Mesodermal cell (in vitro differentiated cells): ENCODE data around the gene SNAPC2.

Source experiments
- H3K27ac ChIP-seq: 2 replicates; pipeline ENCODE4 v1.7.0; 2013; ENCODE audit warnings: mild to moderate bottlenecking, low read depth, low read length, moderate library complexity; ENCODE audit not compliant: severe bottlenecking
- H3K36me3 ChIP-seq: 2 replicates; pipeline ENCODE4 v1.7.1; 2013; ENCODE audit warnings: mild to moderate bottlenecking, low read length, moderate library complexity; ENCODE audit not compliant: control insufficient read depth, insufficient read depth
- H3K4me1 ChIP-seq: one replicate; pipeline ENCODE4 v1.7.1; 2013; ENCODE audit warnings: mild to moderate bottlenecking, low read length; ENCODE audit not compliant: insufficient read depth, control insufficient read depth, poor library complexity, severe bottlenecking
- H3K4me3 ChIP-seq: 2 replicates; pipeline ENCODE4 v1.7.0; 2013; ENCODE audit warnings: low read length, control low read depth, mild to moderate bottlenecking; ENCODE audit not compliant: insufficient read depth, poor library complexity, severe bottlenecking; ENCODE audit errors: extremely low read depth
- H3K9me3 ChIP-seq: 2 replicates; pipeline ENCODE4 v1.7.1; 2013; ENCODE audit warnings: mild to moderate bottlenecking, low read length, moderate library complexity; ENCODE audit not compliant: control insufficient read depth
- WGBS, 2 experiments: methylation state at CpG; one replicate each; pipeline ENCODE4 v1.1.5; 2013; ENCODE audit warnings: missing lambda C conversion rate in 2 of 2; ENCODE audit not compliant: insufficient coverage in 2 of 2; 5-methylcytosine and 5-hydroxymethylcytosine counted together

Gene SNAPC2

DNA sequence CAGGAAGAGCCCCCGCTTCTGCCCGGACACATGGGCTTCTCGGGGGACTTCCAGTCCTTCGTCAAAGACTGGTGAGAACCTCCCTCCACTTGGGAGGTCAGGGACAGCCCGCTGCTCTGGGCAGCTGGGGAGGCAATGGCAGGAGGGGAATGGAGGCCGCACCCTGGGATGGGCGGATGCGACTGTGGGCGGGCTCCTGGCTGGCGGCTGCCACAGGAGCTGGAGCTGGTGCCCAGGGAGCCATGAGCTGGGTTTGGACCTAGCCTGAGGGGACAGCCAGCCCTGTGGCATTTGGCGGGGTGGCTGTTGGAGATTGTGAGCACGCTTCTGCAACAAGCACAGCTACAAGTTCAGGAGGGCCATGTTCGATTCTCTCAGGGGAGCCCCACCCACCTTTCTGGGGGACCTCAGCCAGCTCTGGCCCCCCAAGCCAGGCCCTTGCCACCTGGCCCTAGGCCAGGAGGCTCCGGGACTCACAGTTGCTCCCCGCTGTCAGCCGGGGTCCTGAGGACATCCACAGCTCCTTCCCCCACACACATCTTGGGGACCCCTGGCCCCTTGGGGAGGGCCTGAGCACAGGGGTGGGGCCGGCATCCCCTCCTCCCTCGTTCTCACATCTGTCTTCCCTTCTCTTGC, 8.5 kb upstream of the SNAPC2 start:
- Histone ChIP-seq H3K27ac (no peak overlapping the region), H3K9me3 (no peaks in the 10 kb centered on the region), H3K36me3 (peaks cover 37% of the 10 kb centered on the region), H3K4me3 (no peak overlapping the region), H3K4me1 (peaks cover 3% of the 10 kb centered on the region)
- 94 to 96% methylated on average over 14 to 17 of the region's 18 CpGs for WGBS, 2 experiments

DNA sequence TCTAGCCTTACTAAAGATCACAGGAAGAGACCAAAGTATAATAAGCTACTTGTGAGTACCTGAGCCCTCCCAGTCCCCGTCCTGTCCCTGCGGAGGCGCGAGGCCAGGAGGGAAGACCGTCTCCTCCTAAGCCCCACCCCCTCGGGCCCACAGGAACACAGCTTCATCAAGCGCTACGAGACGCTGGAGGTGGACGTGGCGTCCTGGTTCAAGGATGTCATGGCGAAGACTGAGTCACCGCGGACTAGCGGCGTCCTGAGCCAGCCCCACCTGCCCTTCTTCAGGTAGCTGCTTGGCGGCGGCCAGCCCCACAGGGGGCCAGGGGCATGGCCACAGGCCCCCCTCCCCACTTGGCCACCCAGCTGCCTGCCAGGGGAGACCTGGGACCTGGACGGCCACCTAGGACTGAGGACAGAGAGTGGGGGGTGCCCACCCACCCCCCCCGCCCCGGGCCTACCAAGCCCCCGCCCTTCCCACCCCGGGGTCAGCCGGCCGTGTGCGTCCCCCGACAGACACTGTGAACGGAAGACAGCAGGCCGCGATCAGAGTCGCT, 7.9 kb upstream of the SNAPC2 start:
- Histone ChIP-seq H3K4me1 (peaks cover 7% of the 10 kb centered on the region), H3K9me3 (no peaks in the 10 kb centered on the region), H3K36me3 (peaks cover 37% of the 10 kb centered on the region), H3K4me3 (no peak overlapping the region), H3K27ac (no peak overlapping the region)
- WGBS, 2 experiments: 93 to 96% methylated on average over 21 to 26 of the region's 31 CpGs

DNA sequence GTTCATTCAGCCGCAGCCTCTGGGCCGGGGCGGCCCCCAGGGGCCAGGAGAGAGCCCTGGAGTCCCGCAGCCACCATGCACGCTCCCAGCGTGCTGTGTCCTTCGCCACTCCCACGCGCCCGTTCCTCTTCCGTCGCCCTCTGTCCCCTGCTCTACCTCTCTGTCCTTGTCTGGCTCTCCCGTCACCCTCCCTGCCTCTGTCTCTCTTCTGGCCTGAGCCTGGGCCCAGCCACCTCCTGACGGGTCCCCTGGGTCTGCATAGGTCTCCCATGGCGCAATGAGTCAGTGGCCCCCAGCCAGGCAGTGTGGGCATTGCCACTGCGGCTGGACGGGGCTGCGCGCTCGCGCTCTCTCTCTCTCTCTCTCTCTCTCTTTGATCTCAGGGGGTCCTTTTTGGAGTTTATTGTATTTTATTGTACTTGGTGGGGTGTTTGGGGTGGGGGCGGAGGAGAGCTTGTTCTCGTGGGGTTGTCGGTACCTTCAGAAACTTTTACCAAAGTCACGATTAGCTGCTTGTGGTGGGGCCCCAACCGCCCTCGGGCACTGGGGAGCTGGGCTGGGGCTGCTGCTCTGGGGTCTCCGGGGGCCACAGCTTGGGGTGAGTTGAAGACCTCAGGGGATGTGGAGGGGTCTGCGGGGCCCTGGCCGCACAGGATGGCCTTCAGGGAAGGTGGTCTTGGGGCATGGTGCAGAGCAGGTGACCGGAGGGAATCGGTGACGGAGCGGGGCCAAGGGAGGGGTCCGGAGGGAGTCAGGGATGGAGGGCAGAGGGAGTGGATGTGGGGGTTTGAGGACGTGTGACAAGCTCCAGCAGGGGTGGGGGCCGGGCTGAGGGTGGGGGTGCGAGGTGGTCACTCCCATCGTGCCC, 7.2 kb upstream of the SNAPC2 start:
- Histone ChIP-seq H3K4me3 (no peak overlapping the region), H3K4me1 (peaks cover 8% of the 10 kb centered on the region), H3K27ac (no peak overlapping the region), H3K9me3 (no peaks in the 10 kb centered on the region), H3K36me3 (peaks cover 37% of the 10 kb centered on the region)
- 94 to 97% methylated on average over 15 to 30 of the region's 39 CpGs for WGBS, 2 experiments

DNA sequence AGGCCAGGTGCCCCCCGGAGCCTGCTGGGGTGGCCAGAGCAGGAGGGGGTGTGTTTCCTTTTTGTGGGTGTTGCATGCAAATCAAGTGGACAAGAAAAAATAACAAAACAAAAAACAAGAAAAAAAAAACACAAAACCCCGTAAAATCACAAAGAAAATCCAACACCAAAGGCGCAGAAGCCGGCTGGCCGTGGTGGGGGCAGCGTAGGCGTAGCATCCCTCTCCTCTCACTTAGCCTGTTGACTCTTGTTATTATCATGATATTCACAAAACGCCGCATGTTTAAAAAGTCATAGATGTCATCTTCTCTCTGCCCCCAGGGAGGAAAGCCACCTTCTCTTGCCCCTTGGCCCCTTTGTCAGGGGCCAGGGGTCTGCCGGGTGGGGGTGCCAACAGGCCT, 6.5 kb upstream of the SNAPC2 start:
- H3K4me3 ChIP-seq: no peak overlapping the region
- WGBS, 2 experiments: 96 to 97% methylated on average over 4 to 8 of the region's 10 CpGs

DNA sequence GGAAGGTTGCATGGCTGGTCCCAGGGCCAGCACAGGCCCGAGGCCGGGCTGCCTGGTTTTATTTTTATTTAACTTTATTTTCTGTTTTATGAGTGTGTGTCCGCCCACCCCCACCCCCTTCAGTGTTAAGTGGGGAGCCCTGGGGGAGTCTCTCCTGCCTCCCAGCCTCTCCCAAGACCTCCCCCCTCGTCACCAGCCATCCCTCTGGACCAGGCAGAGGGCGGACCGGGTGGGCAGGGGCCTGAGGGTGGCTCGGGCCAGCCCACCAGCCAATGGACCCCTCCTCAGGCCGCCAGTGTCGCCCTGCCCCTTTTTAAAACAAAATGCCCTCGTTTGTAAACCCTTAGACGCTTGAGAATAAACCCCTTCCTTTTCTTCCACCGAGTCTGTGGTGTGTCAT, 6.0 kb upstream of the SNAPC2 start:
- Histone ChIP-seq H3K4me3 (no peak overlapping the region), H3K27ac (no peak overlapping the region), H3K36me3 (peaks cover 37% of the 10 kb centered on the region), H3K4me1 (peaks cover 8% of the 10 kb centered on the region), H3K9me3 (no peaks in the 10 kb centered on the region)
- 86 to 97% methylated on average over 5 to 7 of the region's 12 CpGs for WGBS, 2 experiments

More for the DNA sequence above, 6.5 kb upstream of the SNAPC2 start:
- Histone ChIP-seq H3K36me3 (peaks cover 37% of the 10 kb centered on the region), H3K9me3 (no peaks in the 10 kb centered on the region), H3K4me1 (peaks cover 8% of the 10 kb centered on the region), H3K27ac (no peak overlapping the region)

DNA sequence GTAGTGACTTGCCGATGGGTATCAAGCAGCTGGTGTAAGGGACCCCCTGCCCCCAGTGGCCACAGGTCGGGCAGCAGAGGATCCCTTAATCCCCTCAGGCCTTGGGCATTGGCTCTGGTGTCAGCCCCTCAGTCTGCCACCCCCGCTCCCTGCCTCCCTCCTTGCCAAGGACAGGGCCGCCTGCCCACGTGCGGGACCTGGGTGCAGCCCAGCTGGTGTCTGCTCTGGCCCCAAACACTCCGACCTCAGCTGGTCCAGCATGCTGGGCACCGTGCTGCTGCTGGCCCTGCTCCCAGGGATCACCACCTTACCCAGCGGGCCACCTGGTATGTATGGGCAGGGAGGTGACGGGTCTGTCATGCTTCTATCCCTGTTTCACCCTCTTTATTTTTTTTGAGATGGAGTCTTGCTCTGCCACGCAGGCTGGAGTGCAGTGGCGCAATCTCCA, 5.5 kb upstream of the SNAPC2 start, which contains the start of gene TGFBR3L:
TGFBR3L (plus strand) TSS at position 233 of the 448 bp plus-strand sequence.
- Histone ChIP-seq H3K27ac (no peak within 1 kb of the TSS), H3K4me3 (peak within 1 kb of the TSS; percentile 39), H3K4me1 (peaks cover 8% of the 10 kb centered on the region), H3K36me3 (peaks cover 37% of the 10 kb centered on the region), H3K9me3 (no peaks in the 10 kb centered on the region)
- 88 to 98% methylated on average over 8 to 12 of the region's 12 CpGs for WGBS, 2 experiments

DNA sequence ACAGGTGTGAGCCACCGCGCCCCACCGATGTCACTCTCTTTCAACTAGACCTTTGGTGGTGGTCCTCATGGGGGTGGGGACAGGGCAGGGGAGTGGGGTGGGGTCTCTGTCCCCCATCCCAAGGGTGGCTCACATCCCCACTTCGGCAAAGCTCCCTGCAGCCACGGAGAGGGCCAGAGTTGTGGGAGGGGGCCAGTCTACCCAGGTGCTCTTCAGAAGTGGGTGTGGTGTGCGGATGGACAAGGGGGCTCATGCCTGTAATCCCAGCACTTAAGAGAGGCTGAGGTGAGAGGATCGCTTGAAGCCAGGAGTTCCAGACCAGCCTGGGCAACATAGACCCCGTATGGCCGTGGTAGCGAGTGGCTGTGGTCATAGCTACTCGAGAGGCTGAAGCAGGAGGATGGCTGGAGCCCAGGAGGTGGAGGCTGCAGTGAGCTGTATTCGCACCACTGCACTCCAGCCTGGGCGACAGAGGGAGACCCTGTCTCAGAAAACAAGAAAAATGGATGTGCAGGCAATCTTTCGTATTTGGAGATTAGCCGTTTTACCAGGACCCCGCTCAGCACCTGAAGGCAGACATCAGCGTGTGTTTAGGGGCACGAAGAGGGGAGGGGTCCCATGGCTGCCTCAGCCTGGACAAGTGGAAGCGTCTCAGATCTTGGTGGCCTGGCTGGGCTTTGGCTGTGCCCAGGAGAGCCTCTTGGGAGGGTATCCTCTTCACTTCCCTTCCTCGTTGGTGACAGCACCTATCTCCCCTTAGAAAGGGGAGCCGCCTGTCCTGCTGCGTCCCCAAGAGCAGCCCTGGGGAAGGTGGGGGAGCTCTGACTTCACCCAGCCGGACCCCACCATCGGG, 4.7 kb upstream of the SNAPC2 start:
- H3K27ac ChIP-seq: no peak overlapping the region
- H3K4me1 ChIP-seq: peaks cover 8% of the 10 kb centered on the region
- peaks cover 29% of the 10 kb centered on the region for H3K36me3 ChIP-seq
- 75 to 76% methylated on average over 18 to 19 of the region's 24 CpGs for WGBS, 2 experiments
- H3K9me3 ChIP-seq: no peaks in the 10 kb centered on the region
- H3K4me3 ChIP-seq: peak overlapping the region; percentile 39

DNA sequence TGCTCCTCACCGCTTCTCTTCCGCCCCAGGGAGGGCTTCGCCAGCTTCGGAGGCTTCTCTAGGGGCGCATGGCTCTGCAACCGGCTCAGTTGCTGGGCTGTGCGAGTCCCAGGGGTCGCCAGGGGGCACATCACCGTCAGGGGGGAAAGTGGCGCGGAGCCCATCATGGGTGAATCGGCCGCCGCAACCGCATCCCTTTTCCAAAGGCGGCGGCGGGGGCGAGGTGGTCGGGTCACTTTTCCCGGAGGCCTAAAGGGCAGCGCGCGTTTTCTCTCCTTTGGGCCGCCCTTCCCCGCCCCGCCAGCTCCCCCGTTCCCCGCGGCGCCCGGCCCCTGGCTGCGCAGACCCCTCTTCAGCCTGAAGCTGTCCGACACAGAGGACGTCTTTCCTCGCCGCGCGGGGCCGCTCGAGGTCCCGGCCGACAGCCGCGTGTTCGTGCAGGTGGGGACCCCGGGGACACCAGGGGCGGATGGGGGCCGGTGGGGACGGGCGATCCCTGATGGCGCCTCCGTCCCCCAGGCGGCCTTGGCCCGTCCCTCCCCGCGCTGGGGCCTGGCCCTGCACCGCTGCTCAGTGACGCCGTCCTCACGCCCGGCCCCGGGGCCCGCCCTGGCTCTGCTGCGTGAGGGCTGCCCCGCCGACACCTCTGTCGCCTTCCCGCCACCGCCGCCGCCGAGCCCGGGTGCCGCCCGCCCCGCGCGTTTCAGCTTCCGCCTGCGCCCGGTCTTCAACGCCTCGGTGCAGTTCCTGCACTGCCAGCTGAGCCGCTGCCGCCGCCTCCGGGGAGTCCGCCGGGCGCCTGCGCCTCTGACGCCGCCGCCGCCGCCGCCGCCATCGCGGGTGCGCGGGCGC, 3.8 kb upstream of the SNAPC2 start:
- Histone ChIP-seq H3K36me3 (peaks cover 20% of the 10 kb centered on the region), H3K4me3 (peak overlapping the region; percentile 39), H3K9me3 (no peaks in the 10 kb centered on the region), H3K4me1 (peaks cover 9% of the 10 kb centered on the region), H3K27ac (no peak overlapping the region)
- WGBS, 2 experiments: 1 to 2% methylated on average over 69 to 85 of the region's 104 CpGs

DNA sequence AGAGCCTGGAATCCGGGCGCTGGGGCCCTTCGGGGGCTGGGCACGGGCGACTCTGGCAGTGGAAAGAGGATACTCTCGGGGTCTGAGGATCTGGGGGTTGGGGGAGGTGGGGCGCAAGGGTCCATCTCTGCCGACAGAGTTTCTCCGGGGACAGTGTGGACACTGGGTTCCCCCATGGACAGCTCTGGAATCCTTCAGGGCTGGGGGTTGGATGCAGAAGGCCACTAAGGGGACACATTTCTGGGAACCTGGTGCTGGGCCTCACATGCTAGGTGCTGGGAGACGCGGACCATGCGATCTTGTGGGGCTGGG, 3.2 kb upstream of the SNAPC2 start:
- WGBS, 2 experiments: 6 to 12% methylated on average over 10 to 11 of the region's 12 CpGs
- H3K4me3 ChIP-seq: peak overlapping the region; percentile 39
- peaks cover 18% of the 10 kb centered on the region for H3K36me3 ChIP-seq
- H3K4me1 ChIP-seq: peaks cover 15% of the 10 kb centered on the region
- no peaks in the 10 kb centered on the region for H3K9me3 ChIP-seq
- no peak overlapping the region for H3K27ac ChIP-seq
